WTC11 (cell line): Measurements from ENCODE around the gene TRIM42. TPM values are rescaled to one million over a fixed set of nuclear protein-coding genes. Genes with fewer than 3 reads are reported as not detected.

Source experiments
- ATAC-seq: fragments of 200-7000 bp; cut with Tn5 transposase; 2 replicates; pipeline ENCODE4 v1.10.0; 2021; ENCODE audit warnings: mild to moderate bottlenecking, moderate library complexity
- CTCF ChIA-PET: fragments of 300-600 bp; sonication (Branson Sonifier 250); formaldehyde crosslinking; loops from one replicate; lab custom pipeline; 2021; ENCODE audit warnings: antibody characterized with exemption; lab: Charles Lee
- POLR2A ChIA-PET: fragments of 350-600 bp; sonication (Branson Sonifier 250); formaldehyde crosslinking; loops from one replicate; lab custom pipeline; 2021; ENCODE audit warnings: antibody characterized with exemption; lab: Charles Lee
- DNase-seq: peaks from one replicate; pipeline ENCODE4 v3.0.0; 2021; ENCODE audit warnings: low spot score
- H3K27ac Mint-ChIP-seq: 2 replicates; pipeline ENCODE4 v1.8.0; 2021; ENCODE audit warnings: mixed read lengths
- H3K27me3 Mint-ChIP-seq: 2 replicates; pipeline ENCODE4 v1.8.0; 2021; ENCODE audit warnings: low read depth, mild to moderate bottlenecking, moderate library complexity, mixed read lengths
- H3K36me3 Mint-ChIP-seq: 2 replicates; pipeline ENCODE4 v1.8.0; 2021; ENCODE audit warnings: mixed read lengths
- H3K4me1 Mint-ChIP-seq: 2 replicates; pipeline ENCODE4 v1.8.0; 2022; ENCODE audit warnings: mixed read lengths
- H3K4me3 Mint-ChIP-seq: 2 replicates; pipeline ENCODE4 v1.8.0; 2021; ENCODE audit warnings: mild to moderate bottlenecking, moderate library complexity, mixed read lengths
- H3K9me3 Mint-ChIP-seq: 2 replicates; pipeline ENCODE4 v1.8.0; 2021; ENCODE audit warnings: mixed read lengths
- CREB1 ChIP-seq: sonication (generic); formaldehyde crosslinking; IDR thresholded peaks from 2 replicates; pipeline ENCODE4 v1.8.0; 2023; ENCODE audit warnings: mild to moderate bottlenecking, missing genetic modification reagents
- ESRRA ChIP-seq: sonication (generic); formaldehyde crosslinking; IDR thresholded peaks from 2 replicates; pipeline ENCODE4 v1.8.1; 2022; ENCODE audit warnings: mild to moderate bottlenecking, missing genetic modification reagents, borderline replicate concordance
- FOXK1 ChIP-seq: sonication (generic); formaldehyde crosslinking; IDR thresholded peaks from 2 replicates; pipeline ENCODE4 v1.8.0; 2022; ENCODE audit warnings: mild to moderate bottlenecking, moderate library complexity, missing genetic modification reagents
- HMGA2 ChIP-seq: fragments of 250-450 bp; sonication (Bioruptor Pico); IDR thresholded peaks from 2 replicates; pipeline ENCODE4 v1.4.0; 2021; ENCODE audit warnings: mild to moderate bottlenecking, moderate library complexity
- MYBL2 ChIP-seq: sonication (generic); formaldehyde crosslinking; IDR thresholded peaks from 2 replicates; pipeline ENCODE4 v1.8.1; 2023; ENCODE audit warnings: mild to moderate bottlenecking, moderate library complexity, missing genetic modification reagents
- NFE2L1 ChIP-seq: sonication (generic); formaldehyde crosslinking; IDR thresholded peaks from 2 replicates; pipeline ENCODE4 v1.8.1; 2023; ENCODE audit warnings: missing genetic modification reagents
- NR1H2 ChIP-seq: sonication (generic); formaldehyde crosslinking; IDR thresholded peaks from 2 replicates; pipeline ENCODE4 v1.9.0; 2021; ENCODE audit warnings: mild to moderate bottlenecking, moderate library complexity, missing genetic modification reagents
- TCF7 ChIP-seq: sonication (generic); formaldehyde crosslinking; IDR thresholded peaks from 2 replicates; pipeline ENCODE4 v1.8.0; 2022; ENCODE audit warnings: mild to moderate bottlenecking, low read depth, missing genetic modification reagents, moderate library complexity
- ZNF317 ChIP-seq: sonication (generic); formaldehyde crosslinking; IDR thresholded peaks from 2 replicates; pipeline ENCODE4 v1.8.1; 2023; ENCODE audit warnings: low read depth, mild to moderate bottlenecking, moderate library complexity, missing genetic modification reagents, borderline replicate concordance
- ZNF416 ChIP-seq: fragments of 250-450 bp; sonication (Bioruptor Pico); IDR thresholded peaks from 2 replicates; pipeline ENCODE4 v1.9.0; 2021; ENCODE audit warnings: mild to moderate bottlenecking, inconsistent platforms
- ZNF423 ChIP-seq: fragments of 250-450 bp; sonication (Bioruptor Pico); IDR thresholded peaks from 2 replicates; pipeline ENCODE4 v2.1.2; 2022; ENCODE audit warnings: mild to moderate bottlenecking, moderate library complexity
- ZNF671 ChIP-seq: fragments of 250-450 bp; sonication (Bioruptor Pico); IDR thresholded peaks from 2 replicates; pipeline ENCODE4 v1.8.0; 2021; ENCODE audit warnings: mild to moderate bottlenecking
- total RNA-seq: library from RNA; stranded (reverse); gene quantifications from 3 replicates; pipeline ENCODE4 v1.2.3, GENCODE V29; 2021
- TF ChIP-seq, protein P1 (sequence below): fragments of 250-450 bp; sonication (Bioruptor Pico); IDR thresholded peaks from 2 replicates; pipeline ENCODE4 v1.9.0; 2021; ENCODE audit warnings: mild to moderate bottlenecking, borderline replicate concordance
- TF ChIP-seq, protein P2 (sequence below): sonication (generic); formaldehyde crosslinking; IDR thresholded peaks from 2 replicates; pipeline ENCODE4 v1.8.0; 2023; ENCODE audit warnings: mild to moderate bottlenecking, missing genetic modification reagents
- TF ChIP-seq, protein P3 (sequence below): sonication (generic); formaldehyde crosslinking; IDR thresholded peaks from 2 replicates; pipeline ENCODE4 v1.8.1; 2022; ENCODE audit warnings: missing genetic modification reagents, borderline replicate concordance
- TF ChIP-seq, protein P4 (sequence below): sonication (generic); formaldehyde crosslinking; IDR thresholded peaks from 2 replicates; pipeline ENCODE4 v1.8.0; 2022; ENCODE audit warnings: mild to moderate bottlenecking, missing genetic modification reagents
- TF ChIP-seq, protein P5 (sequence below): sonication (generic); formaldehyde crosslinking; IDR thresholded peaks from 2 replicates; pipeline ENCODE4 v1.8.0; 2023; ENCODE audit warnings: missing genetic modification reagents, mild to moderate bottlenecking, borderline replicate concordance
- TF ChIP-seq, protein P6 (sequence below): sonication (generic); formaldehyde crosslinking; IDR thresholded peaks from 2 replicates; pipeline ENCODE4 v1.8.1; 2023; ENCODE audit warnings: mild to moderate bottlenecking, missing genetic modification reagents
- TF ChIP-seq, protein P7 (sequence below): sonication (generic); formaldehyde crosslinking; IDR thresholded peaks from 2 replicates; pipeline ENCODE4 v1.8.1; 2022; ENCODE audit warnings: mild to moderate bottlenecking, moderate library complexity, missing genetic modification reagents

Gene TRIM42
- total RNA-seq, 1 experiment from 2014 or later = not detected

DNA sequence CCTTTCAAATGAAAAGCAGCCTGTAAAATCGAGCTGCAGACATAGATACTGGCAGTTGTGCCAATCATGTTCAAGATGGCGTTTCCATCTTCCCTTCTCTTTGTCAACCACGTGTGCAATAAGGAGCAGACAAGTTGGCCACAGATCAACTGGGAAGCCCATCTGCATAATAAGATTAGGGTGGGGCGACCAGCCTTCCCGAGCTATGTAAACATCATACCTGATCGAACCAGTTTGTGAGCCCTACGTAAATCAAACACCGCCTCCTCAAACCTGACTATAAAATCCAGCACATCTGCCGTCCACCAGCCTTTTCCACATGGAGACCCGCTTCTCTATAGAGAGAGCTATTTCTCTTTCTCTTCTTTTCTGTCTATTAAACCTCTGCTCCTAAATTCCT, 37.2 kb downstream of the TRIM42 start (continued):
- TF ChIP-seq, protein P1, sequence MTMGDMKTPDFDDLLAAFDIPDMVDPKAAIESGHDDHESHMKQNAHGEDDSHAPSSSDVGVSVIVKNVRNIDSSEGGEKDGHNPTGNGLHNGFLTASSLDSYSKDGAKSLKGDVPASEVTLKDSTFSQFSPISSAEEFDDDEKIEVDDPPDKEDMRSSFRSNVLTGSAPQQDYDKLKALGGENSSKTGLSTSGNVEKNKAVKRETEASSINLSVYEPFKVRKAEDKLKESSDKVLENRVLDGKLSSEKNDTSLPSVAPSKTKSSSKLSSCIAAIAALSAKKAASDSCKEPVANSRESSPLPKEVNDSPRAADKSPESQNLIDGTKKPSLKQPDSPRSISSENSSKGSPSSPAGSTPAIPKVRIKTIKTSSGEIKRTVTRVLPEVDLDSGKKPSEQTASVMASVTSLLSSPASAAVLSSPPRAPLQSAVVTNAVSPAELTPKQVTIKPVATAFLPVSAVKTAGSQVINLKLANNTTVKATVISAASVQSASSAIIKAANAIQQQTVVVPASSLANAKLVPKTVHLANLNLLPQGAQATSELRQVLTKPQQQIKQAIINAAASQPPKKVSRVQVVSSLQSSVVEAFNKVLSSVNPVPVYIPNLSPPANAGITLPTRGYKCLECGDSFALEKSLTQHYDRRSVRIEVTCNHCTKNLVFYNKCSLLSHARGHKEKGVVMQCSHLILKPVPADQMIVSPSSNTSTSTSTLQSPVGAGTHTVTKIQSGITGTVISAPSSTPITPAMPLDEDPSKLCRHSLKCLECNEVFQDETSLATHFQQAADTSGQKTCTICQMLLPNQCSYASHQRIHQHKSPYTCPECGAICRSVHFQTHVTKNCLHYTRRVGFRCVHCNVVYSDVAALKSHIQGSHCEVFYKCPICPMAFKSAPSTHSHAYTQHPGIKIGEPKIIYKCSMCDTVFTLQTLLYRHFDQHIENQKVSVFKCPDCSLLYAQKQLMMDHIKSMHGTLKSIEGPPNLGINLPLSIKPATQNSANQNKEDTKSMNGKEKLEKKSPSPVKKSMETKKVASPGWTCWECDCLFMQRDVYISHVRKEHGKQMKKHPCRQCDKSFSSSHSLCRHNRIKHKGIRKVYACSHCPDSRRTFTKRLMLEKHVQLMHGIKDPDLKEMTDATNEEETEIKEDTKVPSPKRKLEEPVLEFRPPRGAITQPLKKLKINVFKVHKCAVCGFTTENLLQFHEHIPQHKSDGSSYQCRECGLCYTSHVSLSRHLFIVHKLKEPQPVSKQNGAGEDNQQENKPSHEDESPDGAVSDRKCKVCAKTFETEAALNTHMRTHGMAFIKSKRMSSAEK (CRISPR knock-in tag) = no peak
- TF ChIP-seq, protein P2, sequence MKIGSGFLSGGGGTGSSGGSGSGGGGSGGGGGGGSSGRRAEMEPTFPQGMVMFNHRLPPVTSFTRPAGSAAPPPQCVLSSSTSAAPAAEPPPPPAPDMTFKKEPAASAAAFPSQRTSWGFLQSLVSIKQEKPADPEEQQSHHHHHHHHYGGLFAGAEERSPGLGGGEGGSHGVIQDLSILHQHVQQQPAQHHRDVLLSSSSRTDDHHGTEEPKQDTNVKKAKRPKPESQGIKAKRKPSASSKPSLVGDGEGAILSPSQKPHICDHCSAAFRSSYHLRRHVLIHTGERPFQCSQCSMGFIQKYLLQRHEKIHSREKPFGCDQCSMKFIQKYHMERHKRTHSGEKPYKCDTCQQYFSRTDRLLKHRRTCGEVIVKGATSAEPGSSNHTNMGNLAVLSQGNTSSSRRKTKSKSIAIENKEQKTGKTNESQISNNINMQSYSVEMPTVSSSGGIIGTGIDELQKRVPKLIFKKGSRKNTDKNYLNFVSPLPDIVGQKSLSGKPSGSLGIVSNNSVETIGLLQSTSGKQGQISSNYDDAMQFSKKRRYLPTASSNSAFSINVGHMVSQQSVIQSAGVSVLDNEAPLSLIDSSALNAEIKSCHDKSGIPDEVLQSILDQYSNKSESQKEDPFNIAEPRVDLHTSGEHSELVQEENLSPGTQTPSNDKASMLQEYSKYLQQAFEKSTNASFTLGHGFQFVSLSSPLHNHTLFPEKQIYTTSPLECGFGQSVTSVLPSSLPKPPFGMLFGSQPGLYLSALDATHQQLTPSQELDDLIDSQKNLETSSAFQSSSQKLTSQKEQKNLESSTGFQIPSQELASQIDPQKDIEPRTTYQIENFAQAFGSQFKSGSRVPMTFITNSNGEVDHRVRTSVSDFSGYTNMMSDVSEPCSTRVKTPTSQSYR (CRISPR knock-in tag) = no peak
- TF ChIP-seq NFE2L1 (CRISPR knock-in tag) (no peak), ESRRA (CRISPR knock-in tag) (no peak)
- TF ChIP-seq, protein P3, sequence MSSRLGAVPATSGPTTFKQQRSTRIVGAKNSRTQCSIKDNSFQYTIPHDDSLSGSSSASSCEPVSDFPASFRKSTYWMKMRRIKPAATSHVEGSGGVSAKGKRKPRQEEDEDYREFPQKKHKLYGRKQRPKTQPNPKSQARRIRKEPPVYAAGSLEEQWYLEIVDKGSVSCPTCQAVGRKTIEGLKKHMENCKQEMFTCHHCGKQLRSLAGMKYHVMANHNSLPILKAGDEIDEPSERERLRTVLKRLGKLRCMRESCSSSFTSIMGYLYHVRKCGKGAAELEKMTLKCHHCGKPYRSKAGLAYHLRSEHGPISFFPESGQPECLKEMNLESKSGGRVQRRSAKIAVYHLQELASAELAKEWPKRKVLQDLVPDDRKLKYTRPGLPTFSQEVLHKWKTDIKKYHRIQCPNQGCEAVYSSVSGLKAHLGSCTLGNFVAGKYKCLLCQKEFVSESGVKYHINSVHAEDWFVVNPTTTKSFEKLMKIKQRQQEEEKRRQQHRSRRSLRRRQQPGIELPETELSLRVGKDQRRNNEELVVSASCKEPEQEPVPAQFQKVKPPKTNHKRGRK = no peak

DNA sequence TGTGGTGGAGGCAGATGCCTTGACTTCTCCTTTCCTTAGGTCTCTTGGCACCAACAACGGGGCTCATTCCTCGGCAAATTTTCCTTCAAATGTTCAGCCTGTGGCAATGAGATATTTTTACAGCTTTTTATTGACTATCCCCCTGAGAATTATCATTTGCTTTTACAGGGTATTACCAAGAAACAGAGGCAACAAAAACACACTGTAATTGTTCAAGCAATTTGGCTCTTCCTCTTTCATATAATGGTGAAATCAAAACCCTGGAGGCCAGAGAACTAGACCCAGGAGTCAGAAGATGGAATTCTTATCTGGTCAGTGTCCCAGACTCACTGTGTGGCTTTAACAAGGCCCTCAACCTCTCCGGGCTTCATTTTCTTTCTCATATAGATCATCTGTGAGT, 40.1 kb downstream of the TRIM42 start:
- Mint-ChIP-seq H3K4me3 (no peak overlapping the region), H3K27me3 (peaks cover 1% of the 10 kb centered on the region; the same call in 1 of the 2 replicates)
- ATAC-seq = no peak

More for the DNA sequence above, 40.1 kb downstream of the TRIM42 start:
- peaks cover 18% of the 10 kb centered on the region for H3K4me1 Mint-ChIP-seq
- peaks cover 2% of the 10 kb centered on the region for H3K9me3 Mint-ChIP-seq
- DNase-seq = no peak
- TF ChIP-seq TCF7 (CRISPR knock-in tag) (no peak), NR1H2 (CRISPR knock-in tag) (no peak), ZNF423 (CRISPR knock-in tag) (no peak), MYBL2 (no peak), HMGA2 (no peak), FOXK1 (CRISPR knock-in tag) (no peak), ZNF416 (CRISPR knock-in tag) (no peak), ZNF317 (CRISPR knock-in tag) (no peak), ZNF671 (CRISPR knock-in tag) (no peak), ESRRA (CRISPR knock-in tag) (no peak), CREB1 (CRISPR knock-in tag) (no peak)
- TF ChIP-seq, protein P4, sequence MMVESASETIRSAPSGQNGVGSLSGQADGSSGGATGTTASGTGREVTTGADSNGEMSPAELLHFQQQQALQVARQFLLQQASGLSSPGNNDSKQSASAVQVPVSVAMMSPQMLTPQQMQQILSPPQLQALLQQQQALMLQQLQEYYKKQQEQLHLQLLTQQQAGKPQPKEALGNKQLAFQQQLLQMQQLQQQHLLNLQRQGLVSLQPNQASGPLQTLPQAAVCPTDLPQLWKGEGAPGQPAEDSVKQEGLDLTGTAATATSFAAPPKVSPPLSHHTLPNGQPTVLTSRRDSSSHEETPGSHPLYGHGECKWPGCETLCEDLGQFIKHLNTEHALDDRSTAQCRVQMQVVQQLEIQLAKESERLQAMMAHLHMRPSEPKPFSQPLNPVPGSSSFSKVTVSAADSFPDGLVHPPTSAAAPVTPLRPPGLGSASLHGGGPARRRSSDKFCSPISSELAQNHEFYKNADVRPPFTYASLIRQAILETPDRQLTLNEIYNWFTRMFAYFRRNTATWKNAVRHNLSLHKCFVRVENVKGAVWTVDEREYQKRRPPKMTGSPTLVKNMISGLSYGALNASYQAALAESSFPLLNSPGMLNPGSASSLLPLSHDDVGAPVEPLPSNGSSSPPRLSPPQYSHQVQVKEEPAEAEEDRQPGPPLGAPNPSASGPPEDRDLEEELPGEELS = no peak
- TF ChIP-seq, protein P5, sequence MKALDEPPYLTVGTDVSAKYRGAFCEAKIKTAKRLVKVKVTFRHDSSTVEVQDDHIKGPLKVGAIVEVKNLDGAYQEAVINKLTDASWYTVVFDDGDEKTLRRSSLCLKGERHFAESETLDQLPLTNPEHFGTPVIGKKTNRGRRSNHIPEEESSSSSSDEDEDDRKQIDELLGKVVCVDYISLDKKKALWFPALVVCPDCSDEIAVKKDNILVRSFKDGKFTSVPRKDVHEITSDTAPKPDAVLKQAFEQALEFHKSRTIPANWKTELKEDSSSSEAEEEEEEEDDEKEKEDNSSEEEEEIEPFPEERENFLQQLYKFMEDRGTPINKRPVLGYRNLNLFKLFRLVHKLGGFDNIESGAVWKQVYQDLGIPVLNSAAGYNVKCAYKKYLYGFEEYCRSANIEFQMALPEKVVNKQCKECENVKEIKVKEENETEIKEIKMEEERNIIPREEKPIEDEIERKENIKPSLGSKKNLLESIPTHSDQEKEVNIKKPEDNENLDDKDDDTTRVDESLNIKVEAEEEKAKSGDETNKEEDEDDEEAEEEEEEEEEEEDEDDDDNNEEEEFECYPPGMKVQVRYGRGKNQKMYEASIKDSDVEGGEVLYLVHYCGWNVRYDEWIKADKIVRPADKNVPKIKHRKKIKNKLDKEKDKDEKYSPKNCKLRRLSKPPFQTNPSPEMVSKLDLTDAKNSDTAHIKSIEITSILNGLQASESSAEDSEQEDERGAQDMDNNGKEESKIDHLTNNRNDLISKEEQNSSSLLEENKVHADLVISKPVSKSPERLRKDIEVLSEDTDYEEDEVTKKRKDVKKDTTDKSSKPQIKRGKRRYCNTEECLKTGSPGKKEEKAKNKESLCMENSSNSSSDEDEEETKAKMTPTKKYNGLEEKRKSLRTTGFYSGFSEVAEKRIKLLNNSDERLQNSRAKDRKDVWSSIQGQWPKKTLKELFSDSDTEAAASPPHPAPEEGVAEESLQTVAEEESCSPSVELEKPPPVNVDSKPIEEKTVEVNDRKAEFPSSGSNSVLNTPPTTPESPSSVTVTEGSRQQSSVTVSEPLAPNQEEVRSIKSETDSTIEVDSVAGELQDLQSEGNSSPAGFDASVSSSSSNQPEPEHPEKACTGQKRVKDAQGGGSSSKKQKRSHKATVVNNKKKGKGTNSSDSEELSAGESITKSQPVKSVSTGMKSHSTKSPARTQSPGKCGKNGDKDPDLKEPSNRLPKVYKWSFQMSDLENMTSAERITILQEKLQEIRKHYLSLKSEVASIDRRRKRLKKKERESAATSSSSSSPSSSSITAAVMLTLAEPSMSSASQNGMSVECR (CRISPR knock-in tag) = no peak
- TF ChIP-seq, protein P6, sequence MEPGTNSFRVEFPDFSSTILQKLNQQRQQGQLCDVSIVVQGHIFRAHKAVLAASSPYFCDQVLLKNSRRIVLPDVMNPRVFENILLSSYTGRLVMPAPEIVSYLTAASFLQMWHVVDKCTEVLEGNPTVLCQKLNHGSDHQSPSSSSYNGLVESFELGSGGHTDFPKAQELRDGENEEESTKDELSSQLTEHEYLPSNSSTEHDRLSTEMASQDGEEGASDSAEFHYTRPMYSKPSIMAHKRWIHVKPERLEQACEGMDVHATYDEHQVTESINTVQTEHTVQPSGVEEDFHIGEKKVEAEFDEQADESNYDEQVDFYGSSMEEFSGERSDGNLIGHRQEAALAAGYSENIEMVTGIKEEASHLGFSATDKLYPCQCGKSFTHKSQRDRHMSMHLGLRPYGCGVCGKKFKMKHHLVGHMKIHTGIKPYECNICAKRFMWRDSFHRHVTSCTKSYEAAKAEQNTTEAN (CRISPR knock-in tag) = no peak
- TF ChIP-seq, protein P7, sequence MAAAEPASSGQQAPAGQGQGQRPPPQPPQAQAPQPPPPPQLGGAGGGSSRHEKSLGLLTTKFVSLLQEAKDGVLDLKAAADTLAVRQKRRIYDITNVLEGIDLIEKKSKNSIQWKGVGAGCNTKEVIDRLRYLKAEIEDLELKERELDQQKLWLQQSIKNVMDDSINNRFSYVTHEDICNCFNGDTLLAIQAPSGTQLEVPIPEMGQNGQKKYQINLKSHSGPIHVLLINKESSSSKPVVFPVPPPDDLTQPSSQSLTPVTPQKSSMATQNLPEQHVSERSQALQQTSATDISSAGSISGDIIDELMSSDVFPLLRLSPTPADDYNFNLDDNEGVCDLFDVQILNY = no peak
- ChIA-PET CTCF (no interaction called here), POLR2A (no interaction called here)
- H3K36me3 Mint-ChIP-seq = no peaks in the 10 kb centered on the region
- H3K27ac Mint-ChIP-seq = no peak overlapping the region
